ENCODE measurements around the gene OR2T11. TPM values are rescaled to one million over a fixed set of nuclear protein-coding genes. Genes with fewer than 3 reads are reported as not detected.

The OR2T11 gene
- total RNA-seq, 6 experiments from 2014 or later: not detected

GRCh38 chr1:248593226-248593625, 41.7 kb downstream of the OR2T11 start:
- no peak for TF ChIP-seq CTCF (IDR thresholded peaks at IDR 0.05)
- no peak for DNase-seq
- H3K4me3 Mint-ChIP-seq: no peak overlapping the region
- H3K36me3 Mint-ChIP-seq (ENCODE audit: low read depth): no peaks in the 10 kb centered on the region
- H3K9me3 Mint-ChIP-seq: peaks cover 7% of the 10 kb centered on the region; the same call in 1 of the 2 replicates
- H3K27ac Mint-ChIP-seq: no peak overlapping the region
- H3K4me1 Mint-ChIP-seq (ENCODE audit: low read depth): no peaks in the 10 kb centered on the region
- no peaks in the 10 kb centered on the region for H3K27me3 Mint-ChIP-seq (ENCODE audit: insufficient read depth)

GRCh38 chr1:248592655-248593054, 42.2 kb downstream of the OR2T11 start:
- no peak for DNase-seq
- H3K27ac Mint-ChIP-seq: no peak overlapping the region
- H3K36me3 Mint-ChIP-seq (ENCODE audit: low read depth): no peaks in the 10 kb centered on the region
- H3K4me3 Mint-ChIP-seq: no peak overlapping the region
- H3K9me3 Mint-ChIP-seq: peaks cover 7% of the 10 kb centered on the region; the same call in 1 of the 2 replicates
- no peaks in the 10 kb centered on the region for H3K27me3 Mint-ChIP-seq (ENCODE audit: insufficient read depth)
- TF ChIP-seq CTCF (IDR thresholded peaks at IDR 0.05): no peak
- H3K4me1 Mint-ChIP-seq (ENCODE audit: low read depth): no peaks in the 10 kb centered on the region

- TF ChIP-seq CTCF (IDR thresholded peaks at IDR 0.05): no peak
- no peaks in the 10 kb centered on the region for H3K27me3 Mint-ChIP-seq (ENCODE audit: insufficient read depth)
Observed at GRCh38 chr1:248590055-248590454, 44.8 kb downstream of the OR2T11 start.

GRCh38 chr1:248589334-248589733, 45.6 kb downstream of the OR2T11 start:
- no peak for TF ChIP-seq CTCF (IDR thresholded peaks at IDR 0.05)
- DNase-seq: no peak
- H3K36me3 Mint-ChIP-seq (ENCODE audit: low read depth): no peaks in the 10 kb centered on the region
- no peak overlapping the region for H3K4me3 Mint-ChIP-seq
- H3K27me3 Mint-ChIP-seq (ENCODE audit: insufficient read depth): no peaks in the 10 kb centered on the region
- H3K4me1 Mint-ChIP-seq (ENCODE audit: low read depth): no peaks in the 10 kb centered on the region
- peaks cover 10% of the 10 kb centered on the region for H3K9me3 Mint-ChIP-seq
- H3K27ac Mint-ChIP-seq: no peak overlapping the region

More at GRCh38 chr1:248590055-248590454, 44.8 kb downstream of the OR2T11 start:
- Mint-ChIP-seq H3K9me3 (peaks cover 7% of the 10 kb centered on the region; the same call in 1 of the 2 replicates), H3K36me3 (ENCODE audit: low read depth) (no peaks in the 10 kb centered on the region), H3K4me1 (ENCODE audit: low read depth) (no peaks in the 10 kb centered on the region), H3K27ac (no peak overlapping the region), H3K4me3 (no peak overlapping the region)
- DNase-seq: no peak

- Mint-ChIP-seq H3K9me3 (peaks cover 4% of the 10 kb centered on the region; the same call in 1 of the 2 replicates), H3K27ac (no peak overlapping the region), H3K4me3 (no peak overlapping the region), H3K36me3 (ENCODE audit: low read depth) (no peaks in the 10 kb centered on the region), H3K27me3 (ENCODE audit: insufficient read depth) (no peaks in the 10 kb centered on the region), H3K4me1 (ENCODE audit: low read depth) (no peaks in the 10 kb centered on the region)
- TF ChIP-seq CTCF (IDR thresholded peaks at IDR 0.05): no peak
- DNase-seq: no peak
Observed at GRCh38 chr1:248585266-248585665, 49.6 kb downstream of the OR2T11 start.
